ENCODE results near the gene TMOD3. TPM values are rescaled to one million over a fixed set of nuclear protein-coding genes. Genes with fewer than 3 reads are reported as not detected.
A peak's percentile ranks its signal among the peaks of the same experiment; 100 is the strongest.

The TMOD3 gene
- total and polyA plus RNA-seq, 2 donors (not counting 3 experiments of a cell fraction or from before 2014, with no cell fraction given), result 10.4 to 64.3 TPM

- CTCF ChIA-PET, result interaction anchor here (0.9 to 2.1 kb wide), 6 partner anchors 10 to 38 kb away, joined by 3 to 11 read pairs (median 3); no protein-coding TSS in a partner anchor
- dilution Hi-C loops (cut with MboI; ENCODE audit: extremely low pct_ligation_motif_present, low sequenced_read_pairs), result no loop called here
These were observed 32.3 kb downstream of the TMOD3 start for GRCh38 chr15:51861557-51862359.

More at GRCh38 chr15:51861557-51862359, 32.3 kb downstream of the TMOD3 start:
- BruUV-seq (replicated peaks), result no TSS peak
- no peaks in the 10 kb centered on the region for H3K9me1 ChIP-seq (replicated peaks; ENCODE audit: control insufficient read depth, extremely low read depth, insufficient read depth, low read length)
- peak overlapping the region; percentile 55 for H3K27ac ChIP-seq (ENCODE audit: insufficient read depth, low read depth, low read length)
- H3K27me3 ChIP-seq (ENCODE audit: control insufficient read depth in 2 of 2, insufficient read depth in 2 of 2, low read length in 2 of 2), result no peaks in the 10 kb centered on the region
- TF ChIP-seq FOS (IDR thresholded peaks at IDR 0.05; ENCODE audit: borderline replicate concordance, insufficient read depth, low read length) (no peak), JUN (IDR thresholded peaks at IDR 0.05; ENCODE audit: borderline replicate concordance, insufficient read depth, insufficient read length, low read depth) (peak; percentile 9), MAX (IDR thresholded peaks at IDR 0.05; ENCODE audit: insufficient read depth, insufficient read length) (no peak)
- TF ChIP-seq, protein P1, sequence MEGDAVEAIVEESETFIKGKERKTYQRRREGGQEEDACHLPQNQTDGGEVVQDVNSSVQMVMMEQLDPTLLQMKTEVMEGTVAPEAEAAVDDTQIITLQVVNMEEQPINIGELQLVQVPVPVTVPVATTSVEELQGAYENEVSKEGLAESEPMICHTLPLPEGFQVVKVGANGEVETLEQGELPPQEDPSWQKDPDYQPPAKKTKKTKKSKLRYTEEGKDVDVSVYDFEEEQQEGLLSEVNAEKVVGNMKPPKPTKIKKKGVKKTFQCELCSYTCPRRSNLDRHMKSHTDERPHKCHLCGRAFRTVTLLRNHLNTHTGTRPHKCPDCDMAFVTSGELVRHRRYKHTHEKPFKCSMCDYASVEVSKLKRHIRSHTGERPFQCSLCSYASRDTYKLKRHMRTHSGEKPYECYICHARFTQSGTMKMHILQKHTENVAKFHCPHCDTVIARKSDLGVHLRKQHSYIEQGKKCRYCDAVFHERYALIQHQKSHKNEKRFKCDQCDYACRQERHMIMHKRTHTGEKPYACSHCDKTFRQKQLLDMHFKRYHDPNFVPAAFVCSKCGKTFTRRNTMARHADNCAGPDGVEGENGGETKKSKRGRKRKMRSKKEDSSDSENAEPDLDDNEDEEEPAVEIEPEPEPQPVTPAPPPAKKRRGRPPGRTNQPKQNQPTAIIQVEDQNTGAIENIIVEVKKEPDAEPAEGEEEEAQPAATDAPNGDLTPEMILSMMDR (IDR thresholded peaks at IDR 0.05; ENCODE audit: extremely low read depth in 1 of 2, insufficient read depth in 1 of 2, low read depth in 1 of 2, low read length in 2 of 2), result no peak
- no peak overlapping the region for H3K9ac ChIP-seq (replicated peaks; ENCODE audit: extremely low read depth, insufficient read depth, low read length)
- H3K4me2 ChIP-seq (ENCODE audit: insufficient read depth, low read length), result peak overlapping the region; percentile 42
- peaks cover 6% of the 10 kb centered on the region in 2 experiments for H3K36me3 ChIP-seq (ENCODE audit: control insufficient read depth in 2 of 2, extremely low read depth in 1 of 2, insufficient read depth in 2 of 2, low read length in 2 of 2)
- no peaks in the 10 kb centered on the region for H3K9me3 ChIP-seq (replicated peaks; ENCODE audit: control insufficient read depth, insufficient read depth, low read length)
- peak; percentile 67 for FAIRE-seq
- peaks cover 9% of the 10 kb centered on the region for H3K4me1 ChIP-seq (ENCODE audit: control insufficient read depth, extremely low read depth, insufficient read depth, low read length)
- H2AFZ ChIP-seq (ENCODE audit: low read depth, low read length), result no peak overlapping the region
- H4K20me1 ChIP-seq (replicated peaks; ENCODE audit: control insufficient read depth, extremely low read depth, insufficient read depth, low read length), result peaks cover 8% of the 10 kb centered on the region
- DNase-seq (ENCODE audit: low read depth, low spot score), result peak; percentile 67
- intact Hi-C loops (cut with micrococcal nuclease), result loop anchor here (2.0 kb wide), 1 partner anchor 15 kb away; no protein-coding TSS in a partner anchor
- no peak overlapping the region for H3K4me3 ChIP-seq (replicated peaks in 1 of 3; ENCODE audit: insufficient read depth in 1 of 3, low read depth in 1 of 3, low read length in 3 of 3)
- POLR2A ChIA-PET, result no interaction called here
- peaks cover 73% of the 10 kb centered on the region for H3K79me2 ChIP-seq (ENCODE audit: control insufficient read depth, insufficient read depth, low read length)
